Activated CD4-positive, alpha-beta memory T cell treated with anti-CD3 and anti-CD28 coated beads for 36 hours (primary cell): ENCODE results near the gene ZBTB16. TPM values are rescaled to one million over a fixed set of nuclear protein-coding genes. Genes with fewer than 3 reads are reported as not detected.

ENCODE experiments used
- CTCF ChIA-PET: fragments of 350-600 bp; sonication (Branson Sonifier 250); formaldehyde crosslinking; loops from one replicate; lab custom pipeline; 2021; ENCODE audit warnings: antibody characterized with exemption, inconsistent platforms; lab: Charles Lee
- POLR2A ChIA-PET: fragments of 350-600 bp; sonication (Branson Sonifier 250); formaldehyde crosslinking; loops from one replicate; lab custom pipeline; 2021; ENCODE audit warnings: antibody characterized with exemption; lab: Charles Lee
- DNase-seq: peaks from one replicate; pipeline ENCODE4 v3.0.0-alpha.2; 2020
- H3K27ac Mint-ChIP-seq: one replicate; pipeline ENCODE4 v1.8.0; 2021; ENCODE audit warnings: mixed read lengths
- H3K27me3 Mint-ChIP-seq: one replicate; pipeline ENCODE4 v1.8.0; 2021; ENCODE audit warnings: mixed read lengths
- H3K36me3 Mint-ChIP-seq: one replicate; pipeline ENCODE4 v1.8.0; 2021; ENCODE audit warnings: mixed read lengths
- H3K4me1 Mint-ChIP-seq: one replicate; pipeline ENCODE4 v1.8.0; 2021; ENCODE audit warnings: low read depth, mixed read lengths
- H3K4me3 Mint-ChIP-seq: one replicate; pipeline ENCODE4 v1.8.0; 2021; ENCODE audit warnings: mild to moderate bottlenecking, mixed read lengths
- H3K9me3 Mint-ChIP-seq: one replicate; pipeline ENCODE4 v1.8.0; 2021; ENCODE audit warnings: mixed read lengths
- intact Hi-C: fragments of 100-400 bp; cut with micrococcal nuclease; formaldehyde crosslinking; loops from one replicate; pipeline ENCODE4 v1.15.1; 2023
- total RNA-seq, 2 experiments: library from RNA; stranded (reverse); gene quantifications; one replicate each; pipeline ENCODE4 v1.2.3, GENCODE V29; 2021

Gene ZBTB16
- total RNA-seq, 2 experiments from 2014 or later, result 7.7 to 9.7 TPM

DNA sequence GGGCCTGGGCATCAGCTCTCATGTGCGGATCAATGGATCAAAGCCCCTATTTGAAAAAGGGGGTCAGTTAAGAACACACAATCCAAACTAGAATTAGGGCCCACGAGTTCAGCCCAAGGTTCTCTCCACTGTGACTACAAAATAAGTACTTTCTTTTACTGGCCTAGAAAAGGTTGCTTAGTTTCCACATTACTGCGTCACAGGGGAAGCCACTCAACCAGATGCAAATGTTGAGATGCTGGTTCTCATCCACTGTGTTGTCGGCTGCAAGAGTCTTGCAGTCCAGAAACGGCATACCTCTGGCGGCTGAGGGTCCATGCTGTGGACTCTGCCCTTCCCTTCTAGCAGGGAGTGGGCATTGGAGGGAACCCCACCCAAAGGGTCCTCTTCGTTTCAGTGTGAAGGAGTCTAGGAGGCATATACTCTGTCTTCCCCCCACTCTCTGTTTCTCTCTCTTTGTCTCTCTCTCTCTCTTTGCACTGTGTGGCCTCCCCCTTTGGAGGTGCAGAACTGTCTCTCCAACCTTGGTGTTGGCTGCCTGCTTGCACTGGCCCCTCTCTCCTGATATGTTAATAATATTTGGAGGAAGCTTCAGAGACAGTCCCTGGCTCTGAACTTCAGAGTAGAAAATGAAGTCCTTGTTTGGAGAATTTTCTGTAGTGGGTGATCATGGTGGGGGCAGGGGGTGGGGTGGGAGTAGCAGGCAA lies 137.6 kb downstream of the ZBTB16 start:
- DNase-seq, result no peak
- H3K27ac Mint-ChIP-seq, result no peak overlapping the region
- POLR2A ChIA-PET, result no interaction called here
- no peaks in the 10 kb centered on the region for H3K27me3 Mint-ChIP-seq
- no peaks in the 10 kb centered on the region for H3K36me3 Mint-ChIP-seq
- H3K9me3 Mint-ChIP-seq, result no peaks in the 10 kb centered on the region
- H3K4me1 Mint-ChIP-seq, result peaks cover 4% of the 10 kb centered on the region
- intact Hi-C loops, result no loop called here
- CTCF ChIA-PET, result interaction anchor here (1.1 to 1.3 kb wide), 2 partner anchors 163 to 203 kb away, joined by 3 read pairs; no protein-coding TSS in a partner anchor
- H3K4me3 Mint-ChIP-seq, result no peak overlapping the region

DNA sequence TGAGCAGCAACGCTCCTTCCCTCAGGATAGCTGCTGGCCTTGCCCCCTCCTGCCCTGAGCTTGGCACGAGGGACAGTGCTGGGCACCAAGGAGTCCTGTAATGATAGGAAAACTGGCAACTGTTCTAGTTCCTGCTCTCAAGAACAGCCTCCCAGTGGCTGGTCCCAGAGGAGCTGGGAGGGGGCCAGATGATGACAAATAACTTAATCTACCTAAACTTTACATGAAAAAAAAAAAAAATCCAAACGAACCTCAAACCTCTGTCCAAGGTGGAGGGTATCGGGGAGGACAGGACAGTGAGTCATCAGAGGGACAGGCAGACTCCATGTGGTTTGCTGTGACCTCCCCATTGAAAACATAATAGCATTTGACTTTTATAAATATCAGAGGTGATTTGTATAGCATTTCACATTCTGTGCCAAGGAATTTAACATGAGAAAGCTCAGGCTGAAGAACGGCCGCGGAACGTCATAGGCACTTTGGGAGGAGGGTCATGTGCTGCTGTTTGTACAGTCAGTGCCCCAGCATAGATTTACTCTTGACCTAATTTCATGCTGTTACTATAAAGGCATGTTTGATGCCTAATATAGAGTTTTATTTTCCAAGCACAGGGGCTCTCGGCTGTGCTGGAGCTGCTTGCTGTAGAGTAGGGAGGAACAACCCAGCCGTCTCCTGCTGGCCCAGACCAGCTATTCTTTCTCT lies 138.4 kb downstream of the ZBTB16 start:
- H3K36me3 Mint-ChIP-seq, result no peaks in the 10 kb centered on the region
- intact Hi-C loops, result no loop called here
- POLR2A ChIA-PET, result no interaction called here

DNA sequence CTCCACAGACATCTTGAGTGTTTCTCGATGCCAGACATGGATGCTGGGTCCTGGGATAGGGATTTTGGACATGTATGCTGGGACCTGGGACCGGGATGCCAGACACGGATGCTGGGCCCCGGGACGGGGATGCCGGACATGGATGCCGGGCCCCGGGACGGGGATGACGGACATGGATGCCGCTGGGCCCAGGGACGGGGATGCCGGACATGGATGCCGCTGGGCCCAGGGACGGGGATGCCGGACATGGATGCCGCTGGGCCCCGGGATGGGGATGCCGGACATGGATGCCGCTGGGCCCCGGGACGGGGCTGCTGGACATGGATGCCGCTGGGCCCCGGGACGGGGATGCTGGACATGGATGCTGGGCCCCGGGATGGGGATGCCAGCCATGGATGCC lies 139.5 kb downstream of the ZBTB16 start:
- Mint-ChIP-seq H3K27ac (peak overlapping the region; percentile 33), H3K4me3 (no peak overlapping the region), H3K27me3 (no peaks in the 10 kb centered on the region), H3K4me1 (peaks cover 4% of the 10 kb centered on the region), H3K9me3 (no peaks in the 10 kb centered on the region), H3K36me3 (no peaks in the 10 kb centered on the region)
- intact Hi-C loops, result no loop called here
- no peak for DNase-seq
- CTCF ChIA-PET, result interaction anchor here (0.6 kb wide), 1 partner anchor 410 kb away, joined by 3 read pairs; no protein-coding TSS in a partner anchor
- POLR2A ChIA-PET, result no interaction called here

More for the DNA sequence above, 138.4 kb downstream of the ZBTB16 start:
- Mint-ChIP-seq H3K9me3 (no peaks in the 10 kb centered on the region), H3K4me3 (no peak overlapping the region), H3K4me1 (peaks cover 4% of the 10 kb centered on the region), H3K27ac (no peak overlapping the region), H3K27me3 (no peaks in the 10 kb centered on the region)
- DNase-seq, result no peak
- CTCF ChIA-PET, result interaction anchor here (1.2 to 1.3 kb wide), 2 partner anchors 10 to 204 kb away, joined by 3 read pairs; no protein-coding TSS in a partner anchor

DNA sequence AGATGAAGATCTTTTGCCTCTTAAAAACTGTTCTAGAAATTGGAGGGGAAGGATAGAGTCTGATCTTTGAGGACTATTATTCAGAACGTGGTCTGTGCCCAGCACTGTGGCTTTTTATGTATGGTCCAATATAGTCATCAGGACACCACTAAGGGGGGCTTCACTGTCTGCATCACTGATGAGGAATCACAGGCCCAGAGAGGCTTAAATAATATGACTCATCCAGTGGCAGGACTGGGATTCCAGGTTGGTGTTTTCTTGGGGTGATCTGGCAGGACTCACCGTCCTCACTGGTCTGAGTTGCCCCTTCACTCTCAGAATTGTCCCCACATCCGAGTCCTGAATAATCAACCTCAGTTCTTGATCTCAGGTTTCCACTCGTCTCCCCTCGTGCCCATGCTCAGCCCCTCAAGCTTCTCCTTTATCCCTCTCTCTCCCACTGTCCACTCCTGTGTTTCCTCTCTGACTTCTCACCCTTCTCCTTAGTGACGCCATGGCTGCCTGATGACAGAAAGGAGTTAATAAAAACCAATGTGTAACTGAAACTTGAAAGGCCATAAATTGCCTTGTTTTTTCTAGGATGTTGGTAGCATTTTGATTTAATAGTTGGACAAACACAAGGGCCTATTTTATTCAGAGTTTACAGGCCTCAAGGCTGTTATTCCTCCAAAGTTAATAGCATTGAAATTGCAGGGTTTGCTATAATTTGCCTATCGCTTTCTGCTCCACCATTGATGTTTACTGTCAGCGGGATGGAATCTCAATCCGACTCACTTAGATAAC lies 141.0 kb downstream of the ZBTB16 start:
- no peak for DNase-seq
- ChIA-PET POLR2A (no interaction called here), CTCF (no interaction called here)
- Mint-ChIP-seq H3K27me3 (no peaks in the 10 kb centered on the region), H3K27ac (no peak overlapping the region), H3K4me3 (no peak overlapping the region), H3K9me3 (no peaks in the 10 kb centered on the region), H3K4me1 (no peaks in the 10 kb centered on the region), H3K36me3 (no peaks in the 10 kb centered on the region)
- intact Hi-C loops, result no loop called here

DNA sequence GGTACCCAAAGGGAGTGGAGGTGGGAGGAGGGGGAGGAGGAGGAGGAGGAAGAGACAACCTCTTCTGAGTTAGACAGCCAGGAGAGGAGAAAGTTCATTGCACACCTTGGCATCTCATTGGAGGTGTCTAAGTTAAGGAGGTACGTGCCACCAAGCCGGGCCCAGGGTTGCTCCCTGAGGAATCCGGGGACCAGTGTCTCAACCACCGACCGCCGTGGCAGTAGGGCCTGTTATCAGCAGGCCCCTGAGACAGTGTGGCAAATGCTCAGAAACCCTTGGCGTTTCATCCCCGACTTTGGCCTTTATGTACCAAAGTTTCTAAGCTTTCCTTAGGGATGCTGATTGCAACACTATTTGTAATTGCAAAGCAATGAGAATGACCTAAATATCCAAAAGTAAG lies 141.7 kb downstream of the ZBTB16 start:
- CTCF ChIA-PET, result no interaction called here
- intact Hi-C loops, result no loop called here
- Mint-ChIP-seq H3K4me3 (no peak overlapping the region), H3K4me1 (no peaks in the 10 kb centered on the region), H3K27ac (no peak overlapping the region), H3K9me3 (no peaks in the 10 kb centered on the region), H3K27me3 (no peaks in the 10 kb centered on the region), H3K36me3 (no peaks in the 10 kb centered on the region)
- POLR2A ChIA-PET, result no interaction called here
- no peak for DNase-seq

DNA sequence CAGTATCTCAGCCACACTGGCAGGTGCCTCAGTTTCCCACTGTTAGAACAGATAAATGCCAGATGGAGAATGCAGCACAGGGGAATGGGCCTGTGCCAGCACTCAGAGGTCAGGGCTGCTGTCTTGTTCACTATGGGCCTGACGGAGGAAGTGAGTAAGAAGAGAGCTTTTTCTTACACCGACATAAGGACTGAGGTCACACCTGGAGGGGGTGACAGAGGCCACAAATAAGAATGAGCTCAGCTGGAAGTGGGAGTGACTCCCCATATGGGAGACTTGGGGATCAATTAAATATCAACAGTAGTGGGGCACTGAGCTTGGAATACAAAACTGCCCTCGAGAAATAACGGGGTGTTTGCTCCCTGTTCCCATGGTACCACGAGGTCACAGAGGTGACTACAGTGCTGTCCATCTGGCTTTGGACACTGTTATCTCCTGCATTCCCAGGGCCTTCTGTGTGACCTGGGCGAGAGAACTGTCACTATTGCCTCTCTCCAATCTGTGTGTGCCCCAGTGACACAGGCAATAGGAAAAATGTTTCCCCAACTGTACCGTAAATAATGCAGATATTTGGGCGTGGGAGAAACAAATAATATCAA lies 142.6 kb downstream of the ZBTB16 start:
- no peak for DNase-seq
- H3K27ac Mint-ChIP-seq, result no peak overlapping the region
- H3K4me3 Mint-ChIP-seq, result no peak overlapping the region
- H3K36me3 Mint-ChIP-seq, result no peaks in the 10 kb centered on the region
- intact Hi-C loops, result no loop called here
- ChIA-PET CTCF (no interaction called here), POLR2A (no interaction called here)
- peaks cover 2% of the 10 kb centered on the region for H3K4me1 Mint-ChIP-seq
- no peaks in the 10 kb centered on the region for H3K9me3 Mint-ChIP-seq
- no peaks in the 10 kb centered on the region for H3K27me3 Mint-ChIP-seq

DNA sequence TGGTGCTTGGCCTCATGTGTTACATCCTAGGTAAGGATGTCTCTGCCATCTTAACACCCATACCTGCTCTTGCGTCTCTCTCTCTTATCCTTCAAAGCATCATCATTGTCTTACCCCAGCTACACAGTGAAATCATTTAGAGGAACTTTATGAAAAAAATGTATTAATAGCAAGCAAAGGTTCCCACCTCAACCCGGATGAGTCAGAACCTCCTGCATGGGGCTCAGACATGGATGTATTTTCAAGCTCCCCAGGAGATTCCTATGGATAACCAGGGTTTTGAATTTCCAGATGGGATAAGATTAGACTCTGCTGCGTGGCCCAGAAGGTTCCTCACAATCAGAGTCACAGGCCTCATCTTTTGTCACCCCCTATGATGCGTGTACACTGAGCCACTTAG lies 147.6 kb downstream of the ZBTB16 start:
- no peak overlapping the region for H3K4me3 Mint-ChIP-seq
- ChIA-PET CTCF (interaction anchor here (1.3 kb wide), 1 partner anchor 212 kb away, joined by 3 read pairs; no protein-coding TSS in a partner anchor), POLR2A (no interaction called here)
- intact Hi-C loops, result no loop called here
- no peaks in the 10 kb centered on the region for H3K9me3 Mint-ChIP-seq
- peaks cover 21% of the 10 kb centered on the region for H3K4me1 Mint-ChIP-seq
- no peaks in the 10 kb centered on the region for H3K27me3 Mint-ChIP-seq
- no peak for DNase-seq
- H3K27ac Mint-ChIP-seq, result no peak overlapping the region
- H3K36me3 Mint-ChIP-seq, result no peaks in the 10 kb centered on the region

DNA sequence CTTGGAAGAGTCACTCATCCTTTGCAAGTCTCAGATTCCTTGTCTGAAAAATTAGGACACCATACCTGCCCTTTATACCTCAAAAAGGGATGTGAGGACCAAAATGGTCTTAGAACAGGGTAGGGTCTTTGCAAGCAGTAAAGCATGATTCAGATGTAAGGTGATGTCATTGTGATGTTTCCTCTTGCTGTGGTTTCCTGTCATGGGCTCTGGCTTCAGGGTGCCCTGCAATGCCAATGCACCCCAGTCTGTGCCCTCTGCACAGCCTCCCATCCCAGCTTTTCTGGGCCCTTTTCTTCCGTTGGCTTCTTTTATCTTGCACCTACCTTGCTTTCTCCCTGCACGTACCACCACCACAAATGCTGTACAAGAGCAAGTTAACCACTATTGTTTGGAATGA lies 148.9 kb downstream of the ZBTB16 start:
- Mint-ChIP-seq H3K4me3 (no peak overlapping the region), H3K27ac (peak overlapping the region; percentile 21), H3K4me1 (peaks cover 21% of the 10 kb centered on the region), H3K27me3 (no peaks in the 10 kb centered on the region), H3K9me3 (no peaks in the 10 kb centered on the region), H3K36me3 (no peaks in the 10 kb centered on the region)
- POLR2A ChIA-PET, result no interaction called here
- CTCF ChIA-PET, result interaction anchor here (0.7 to 1.0 kb wide), 3 partner anchors 39 to 292 kb away, joined by 3 to 4 read pairs (median 3); no protein-coding TSS in a partner anchor
- intact Hi-C loops, result no loop called here
- peak; percentile 38 for DNase-seq

DNA sequence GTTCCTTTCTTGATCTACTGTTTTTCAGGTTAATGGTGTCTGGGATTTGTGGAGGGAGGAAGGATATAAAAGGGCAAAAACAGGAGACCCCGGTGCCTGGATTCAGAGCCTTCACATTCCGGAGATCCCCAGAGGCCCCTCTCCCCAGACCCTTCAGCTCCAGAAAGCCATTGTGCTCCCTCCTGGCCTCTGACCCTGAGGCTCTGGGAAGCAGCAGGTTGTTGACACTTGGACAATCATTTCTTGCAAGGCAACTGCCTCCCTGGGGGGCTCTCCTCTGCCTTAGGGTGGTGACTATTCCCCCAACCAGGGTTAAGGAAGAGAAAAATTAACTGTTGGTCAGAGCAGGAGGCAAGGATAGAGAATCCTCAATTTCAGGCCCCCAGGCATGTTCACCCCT lies 149.8 kb downstream of the ZBTB16 start:
- Mint-ChIP-seq H3K4me1 (peaks cover 21% of the 10 kb centered on the region), H3K9me3 (no peaks in the 10 kb centered on the region), H3K27ac (no peak overlapping the region), H3K4me3 (no peak overlapping the region), H3K27me3 (no peaks in the 10 kb centered on the region), H3K36me3 (no peaks in the 10 kb centered on the region)
- POLR2A ChIA-PET, result no interaction called here
- DNase-seq, result no peak
- intact Hi-C loops, result no loop called here
- CTCF ChIA-PET, result no interaction called here

DNA sequence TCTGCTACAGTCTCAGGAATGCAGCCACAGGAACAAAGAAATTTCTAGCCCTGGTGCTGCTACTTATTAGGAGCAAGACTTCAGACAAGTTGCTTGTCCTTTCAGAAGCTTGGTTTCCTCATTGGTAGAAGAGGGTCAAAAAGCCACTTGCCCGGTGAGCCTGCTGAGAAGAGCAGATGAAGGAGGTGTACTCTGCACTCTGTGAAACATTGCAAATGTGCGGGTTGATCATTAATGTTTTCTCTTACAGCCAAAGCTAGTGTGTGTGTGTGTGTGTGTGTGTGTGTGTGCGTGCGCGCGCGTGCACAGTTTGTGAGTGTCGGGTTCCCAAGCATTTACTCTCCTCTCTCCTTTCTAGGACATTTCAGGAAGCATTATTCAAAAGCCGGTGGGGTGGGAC lies 150.4 kb downstream of the ZBTB16 start:
- ChIA-PET POLR2A (no interaction called here), CTCF (no interaction called here)
- Mint-ChIP-seq H3K9me3 (no peaks in the 10 kb centered on the region), H3K36me3 (no peaks in the 10 kb centered on the region), H3K27me3 (no peaks in the 10 kb centered on the region), H3K4me3 (no peak overlapping the region), H3K4me1 (peaks cover 21% of the 10 kb centered on the region), H3K27ac (no peak overlapping the region)
- no peak for DNase-seq
- intact Hi-C loops, result no loop called here

DNA sequence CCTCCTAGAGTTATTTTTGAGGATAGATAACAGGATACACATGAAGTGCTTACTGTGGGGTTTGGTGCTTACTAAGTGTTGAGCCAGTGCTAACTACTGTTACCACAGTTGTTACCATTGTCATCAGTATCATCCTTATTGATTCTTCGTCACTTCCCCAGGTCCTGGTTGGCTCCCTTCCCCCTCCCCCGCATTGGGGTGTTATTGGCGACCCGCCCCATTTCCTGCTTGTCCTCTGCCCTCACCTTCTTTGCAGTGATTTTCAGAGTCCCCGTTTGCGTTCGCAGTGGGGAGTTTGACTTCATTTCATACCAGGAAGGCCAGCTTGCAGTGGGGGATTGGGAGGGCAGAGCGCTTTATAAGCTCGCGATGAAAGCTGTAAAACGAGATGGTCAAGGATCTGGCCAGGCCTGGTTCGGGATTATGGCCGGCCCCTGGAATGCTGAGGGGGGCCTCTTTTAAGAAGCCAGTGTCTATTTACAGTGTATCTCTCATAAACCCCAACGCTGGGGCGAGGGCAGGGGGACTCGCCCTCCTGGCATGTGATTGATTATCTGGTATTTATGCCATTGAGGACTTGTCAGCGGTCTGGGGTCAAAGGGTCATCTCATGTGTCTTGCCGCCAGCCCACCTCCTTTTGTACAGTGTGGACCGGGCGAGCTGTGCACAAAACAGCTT lies 152.1 kb downstream of the ZBTB16 start:
- Mint-ChIP-seq H3K27ac (no peak overlapping the region), H3K4me3 (no peak overlapping the region), H3K27me3 (no peaks in the 10 kb centered on the region), H3K4me1 (peaks cover 32% of the 10 kb centered on the region), H3K9me3 (no peaks in the 10 kb centered on the region), H3K36me3 (no peaks in the 10 kb centered on the region)
- intact Hi-C loops, result no loop called here
- DNase-seq, result no peak
- ChIA-PET POLR2A (no interaction called here), CTCF (no interaction called here)
